IPS DF 6.9 (cell line): ENCODE results near the gene CD4.
A peak's percentile ranks its signal among the peaks of the same experiment; 100 is the strongest.
"Not testable (repeated sequence)": the region's sequence is repeated elsewhere in the genome, so short reads cannot be mapped to it uniquely, and the experiment has no call there.

Experiments used
- DNase-seq: peaks from one replicate; pipeline ENCODE4 v3.0.0-alpha.2; 2013; ENCODE audit warnings: low read depth, low spot score
- H3K27ac ChIP-seq: one replicate; pipeline ENCODE4 v1.5.1; 2013; ENCODE audit warnings: low read length, control low read depth
- H3K27me3 ChIP-seq: 2 replicates; pipeline ENCODE4 v1.6.1; 2013; ENCODE audit warnings: mild to moderate bottlenecking, low read length; ENCODE audit not compliant: control insufficient read depth, insufficient read depth
- H3K36me3 ChIP-seq: 2 replicates; pipeline ENCODE4 v1.6.1; 2013; ENCODE audit warnings: low read length; ENCODE audit not compliant: control insufficient read depth, insufficient read depth
- H3K4me1 ChIP-seq: 2 replicates; pipeline ENCODE4 v1.6.1; 2013; ENCODE audit warnings: low read length; ENCODE audit not compliant: control insufficient read depth, insufficient read depth
- H3K4me3 ChIP-seq: 2 replicates; pipeline ENCODE4 v1.5.1; 2013; ENCODE audit warnings: mild to moderate bottlenecking, low read length
- H3K9me3 ChIP-seq: 2 replicates; pipeline ENCODE4 v1.6.1; 2013; ENCODE audit warnings: low read length, inconsistent platforms; ENCODE audit not compliant: control insufficient read depth, insufficient read depth
- WGBS: extraction: QIAGEN DNeasy Blood & Tissue Kit; methylation state at CpG from one replicate; pipeline ENCODE4 v1.1.7; 2013; ENCODE audit warnings: mixed read lengths, missing lambda C conversion rate; ENCODE audit not compliant: insufficient read length, insufficient coverage; 5-methylcytosine and 5-hydroxymethylcytosine counted together

Gene CD4

DNA sequence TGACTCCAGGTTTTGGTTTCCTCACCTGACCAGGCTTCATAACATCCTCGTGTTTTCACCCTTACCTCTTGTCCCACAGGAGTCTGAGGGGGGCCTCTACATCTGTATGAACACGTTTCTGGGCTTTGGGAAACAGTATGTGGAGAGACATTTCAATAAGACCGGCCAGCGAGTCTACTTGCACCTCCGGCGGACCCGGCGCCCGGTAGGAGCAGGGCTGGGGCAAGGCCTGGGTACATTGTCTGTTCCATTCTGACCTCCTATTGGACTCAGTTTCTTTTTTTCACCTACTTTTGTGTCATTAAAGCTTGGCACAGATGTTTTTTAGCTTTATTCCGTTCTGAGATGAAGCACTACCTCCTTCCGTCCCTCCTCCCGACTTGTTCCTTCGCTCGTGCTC is 66.0 kb downstream of the CD4 start:
- Histone ChIP-seq H3K9me3 (no peaks in the 10 kb centered on the region), H3K4me3 (no peak overlapping the region), H3K36me3 (peaks cover 28% of the 10 kb centered on the region; the same call in 1 of the 2 replicates), H3K27me3 (no peaks in the 10 kb centered on the region), H3K27ac (no peak overlapping the region), H3K4me1 (peaks cover 2% of the 10 kb centered on the region; the same call in 1 of the 2 replicates)
- no CpG with 5 or more reads among the region's 14 CpGs for WGBS
- DNase-seq, result no peak

GRCh38 chr12:6858799-6859198 is 69.5 kb downstream of the CD4 start:
- WGBS, result no CpG with 5 or more reads among the region's 2 CpGs
- no peaks in the 10 kb centered on the region for H3K4me1 ChIP-seq
- no peak for DNase-seq
- H3K4me3 ChIP-seq, result no peak overlapping the region
- H3K9me3 ChIP-seq, result no peaks in the 10 kb centered on the region
- H3K27me3 ChIP-seq, result no peaks in the 10 kb centered on the region
- H3K27ac ChIP-seq, result no peak overlapping the region
- peaks cover 42% of the 10 kb centered on the region for H3K36me3 ChIP-seq

DNA sequence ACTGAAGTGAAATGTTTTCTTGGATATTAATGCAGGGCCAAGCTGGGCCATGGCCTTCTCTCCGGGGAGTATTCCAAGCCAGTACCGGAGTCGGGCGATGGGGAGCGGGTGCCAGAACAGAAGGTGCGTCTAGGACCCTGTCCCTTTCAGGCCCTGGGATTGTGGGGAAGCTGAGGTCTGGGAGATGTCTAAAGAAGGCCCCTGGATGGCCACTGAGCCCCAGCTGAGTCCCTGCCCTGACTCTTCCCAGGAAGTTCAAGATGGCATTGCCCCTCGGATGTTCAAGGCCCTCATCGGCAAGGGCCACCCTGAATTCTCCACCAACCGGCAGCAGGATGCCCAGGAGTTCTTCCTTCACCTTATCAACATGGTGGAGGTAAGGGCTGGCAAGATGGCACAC is 70.8 kb downstream of the CD4 start:
- no peak overlapping the region for H3K4me3 ChIP-seq
- WGBS, result no CpG with 5 or more reads among the region's 9 CpGs
- no peak overlapping the region for H3K27ac ChIP-seq
- H3K4me1 ChIP-seq, result no peaks in the 10 kb centered on the region
- no peaks in the 10 kb centered on the region for H3K9me3 ChIP-seq
- DNase-seq, result no peak
- no peaks in the 10 kb centered on the region for H3K27me3 ChIP-seq
- peaks cover 52% of the 10 kb centered on the region for H3K36me3 ChIP-seq

DNA sequence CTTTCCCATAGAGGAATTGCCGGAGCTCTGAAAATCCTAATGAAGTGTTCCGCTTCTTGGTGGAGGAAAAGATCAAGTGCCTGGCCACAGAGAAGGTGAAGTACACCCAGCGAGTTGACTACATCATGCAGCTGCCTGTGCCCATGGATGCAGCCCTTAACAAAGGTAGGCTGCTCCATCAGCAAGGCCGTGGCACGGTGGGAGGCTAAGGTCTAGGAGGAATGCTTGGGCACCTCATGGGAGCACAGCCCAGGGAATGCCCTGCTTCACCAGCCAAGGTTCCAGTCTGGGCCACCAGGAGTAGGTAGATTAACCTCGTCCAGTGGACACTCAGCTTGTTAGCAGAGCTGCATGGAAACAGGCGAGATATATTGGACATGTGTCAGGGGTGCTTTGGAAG is 71.6 kb downstream of the CD4 start:
- Histone ChIP-seq H3K27me3 (no peaks in the 10 kb centered on the region), H3K4me3 (no peak overlapping the region), H3K36me3 (peaks cover 46% of the 10 kb centered on the region), H3K9me3 (no peaks in the 10 kb centered on the region), H3K27ac (no peak overlapping the region), H3K4me1 (peaks cover 1% of the 10 kb centered on the region)
- DNase-seq, result no peak
- no CpG with 5 or more reads among the region's 7 CpGs for WGBS

GRCh38 chr12:6861391-6861790 is 72.1 kb downstream of the CD4 start:
- no CpG with 5 or more reads among the region's 9 CpGs for WGBS
- H3K9me3 ChIP-seq, result no peaks in the 10 kb centered on the region

GRCh38 chr12:6863033-6863432 is 73.7 kb downstream of the CD4 start:
- Histone ChIP-seq H3K27me3 (no peaks in the 10 kb centered on the region), H3K4me3 (no peak overlapping the region), H3K36me3 (peaks cover 34% of the 10 kb centered on the region), H3K9me3 (no peaks in the 10 kb centered on the region), H3K27ac (no peak overlapping the region), H3K4me1 (peaks cover 4% of the 10 kb centered on the region)
- WGBS, result no CpG with 5 or more reads among the region's 11 CpGs
- no peak for DNase-seq

More at GRCh38 chr12:6861391-6861790, 72.1 kb downstream of the CD4 start:
- no peak for DNase-seq
- H3K27ac ChIP-seq, result no peak overlapping the region
- peaks cover 41% of the 10 kb centered on the region for H3K36me3 ChIP-seq
- H3K27me3 ChIP-seq, result no peaks in the 10 kb centered on the region
- no peak overlapping the region for H3K4me3 ChIP-seq
- H3K4me1 ChIP-seq, result peaks cover 3% of the 10 kb centered on the region

DNA sequence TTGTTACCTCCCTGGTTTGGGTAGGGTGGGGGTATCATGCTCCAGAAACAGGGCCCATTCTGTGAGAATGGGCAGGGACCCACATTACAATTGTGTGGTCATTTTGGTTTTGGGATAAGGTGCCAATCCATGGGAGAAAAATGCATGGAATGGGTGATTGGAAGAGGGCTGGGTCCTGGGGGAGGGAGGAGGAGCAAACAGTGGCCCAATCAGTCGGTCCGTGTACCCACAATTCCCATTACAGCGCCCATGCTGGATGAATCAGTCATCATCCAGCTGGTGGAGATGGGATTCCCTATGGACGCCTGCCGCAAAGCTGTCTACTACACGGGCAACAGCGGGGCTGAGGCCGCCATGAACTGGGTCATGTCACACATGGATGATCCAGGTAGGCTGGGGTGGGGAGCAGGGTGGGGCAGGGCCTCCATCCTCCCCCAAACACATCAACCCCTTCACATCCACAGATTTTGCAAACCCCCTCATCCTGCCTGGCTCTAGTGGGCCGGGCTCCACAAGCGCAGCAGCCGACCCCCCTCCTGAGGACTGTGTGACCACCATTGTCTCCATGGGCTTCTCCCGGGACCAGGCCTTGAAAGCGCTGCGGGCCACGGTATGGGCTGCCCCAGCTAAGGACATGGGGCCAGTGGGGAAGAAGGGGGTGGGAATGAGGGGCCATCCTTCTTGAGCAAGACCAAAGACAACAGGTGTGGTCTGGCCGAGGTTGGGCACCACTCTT is 74.4 kb downstream of the CD4 start:
- Histone ChIP-seq H3K27me3 (no peaks in the 10 kb centered on the region), H3K36me3 (peaks cover 29% of the 10 kb centered on the region), H3K9me3 (no peaks in the 10 kb centered on the region), H3K4me1 (peaks cover 4% of the 10 kb centered on the region), H3K27ac (no peak overlapping the region), H3K4me3 (no peak overlapping the region)
- WGBS, result no CpG with 5 or more reads among the region's 16 CpGs
- DNase-seq, result no peak

GRCh38 chr12:6865307-6865706 is 76.0 kb downstream of the CD4 start:
- H3K36me3 ChIP-seq, result peaks cover 32% of the 10 kb centered on the region
- not testable (repeated sequence) for DNase-seq, H3K27me3 ChIP-seq, H3K4me3 ChIP-seq, H3K4me1 ChIP-seq, H3K9me3 ChIP-seq, H3K27ac ChIP-seq
- no CpG with 5 or more reads among the region's 5 CpGs for WGBS

DNA sequence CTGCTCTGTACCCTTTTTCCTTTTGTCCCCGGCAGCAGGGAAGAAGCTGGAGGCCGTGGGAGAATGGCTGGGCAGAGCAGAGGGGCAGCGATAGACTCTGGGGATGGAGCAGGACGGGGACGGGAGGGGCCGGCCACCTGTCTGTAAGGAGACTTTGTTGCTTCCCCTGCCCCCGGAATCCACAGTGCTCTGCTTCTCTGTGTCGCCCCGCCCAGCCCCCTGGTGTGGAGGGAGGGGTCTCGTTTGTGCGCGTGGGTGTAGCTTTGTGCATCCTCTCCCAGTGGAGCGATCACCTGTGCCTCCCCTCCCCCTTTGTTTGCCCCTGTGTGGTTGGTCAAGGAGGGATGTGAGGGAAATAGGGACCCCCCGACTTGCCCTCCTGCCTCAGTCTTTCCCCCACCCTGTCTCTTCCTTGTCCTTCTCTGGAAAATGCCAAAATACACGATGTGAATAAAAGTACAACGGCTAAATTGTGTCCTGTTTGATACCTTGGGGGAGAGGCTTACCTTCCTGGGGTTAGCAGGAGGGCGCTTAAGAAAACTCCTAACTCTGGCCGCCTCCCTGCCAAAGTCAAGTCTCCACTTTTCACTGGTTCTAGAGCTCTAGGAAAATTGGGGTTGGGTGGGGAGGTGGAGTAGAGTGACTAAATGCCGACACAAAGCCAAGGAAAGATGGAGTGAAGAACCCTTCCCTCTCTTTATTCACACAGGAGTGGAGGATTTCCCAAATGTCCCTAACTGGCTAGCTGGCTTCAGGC is 77.0 kb downstream of the CD4 start:
- no peak for DNase-seq
- Histone ChIP-seq H3K4me1 (peaks cover 9% of the 10 kb centered on the region), H3K27ac (no peak overlapping the region), H3K9me3 (no peaks in the 10 kb centered on the region), H3K4me3 (no peak overlapping the region; the same call in 1 of the 2 replicates), H3K27me3 (no peaks in the 10 kb centered on the region), H3K36me3 (peaks cover 31% of the 10 kb centered on the region)
- no CpG with 5 or more reads among the region's 19 CpGs for WGBS

GRCh38 chr12:6866920-6867412 is 77.6 kb downstream of the CD4 start:
- H3K9me3 ChIP-seq, result no peaks in the 10 kb centered on the region
- H3K4me1 ChIP-seq, result peaks cover 9% of the 10 kb centered on the region
- H3K36me3 ChIP-seq, result peaks cover 27% of the 10 kb centered on the region
- no peaks in the 10 kb centered on the region for H3K27me3 ChIP-seq
- H3K27ac ChIP-seq, result no peak overlapping the region
- no CpG with 5 or more reads among the region's 33 CpGs for WGBS
- no peak for DNase-seq
- peak overlapping the region; percentile 91; the same call in 1 of the 2 replicates for H3K4me3 ChIP-seq
